Activated CD4-positive, alpha-beta T cell treated with anti-CD3 and anti-CD28 coated beads, Interleukin-2, amount 50 U/mL, for 1 hour (primary cell): ENCODE measurements around the gene DMAP1.

Experiments
- DNase-seq: peaks from one replicate; pipeline ENCODE4 v3.0.0-alpha.2; 2020

The DMAP1 gene

DNA sequence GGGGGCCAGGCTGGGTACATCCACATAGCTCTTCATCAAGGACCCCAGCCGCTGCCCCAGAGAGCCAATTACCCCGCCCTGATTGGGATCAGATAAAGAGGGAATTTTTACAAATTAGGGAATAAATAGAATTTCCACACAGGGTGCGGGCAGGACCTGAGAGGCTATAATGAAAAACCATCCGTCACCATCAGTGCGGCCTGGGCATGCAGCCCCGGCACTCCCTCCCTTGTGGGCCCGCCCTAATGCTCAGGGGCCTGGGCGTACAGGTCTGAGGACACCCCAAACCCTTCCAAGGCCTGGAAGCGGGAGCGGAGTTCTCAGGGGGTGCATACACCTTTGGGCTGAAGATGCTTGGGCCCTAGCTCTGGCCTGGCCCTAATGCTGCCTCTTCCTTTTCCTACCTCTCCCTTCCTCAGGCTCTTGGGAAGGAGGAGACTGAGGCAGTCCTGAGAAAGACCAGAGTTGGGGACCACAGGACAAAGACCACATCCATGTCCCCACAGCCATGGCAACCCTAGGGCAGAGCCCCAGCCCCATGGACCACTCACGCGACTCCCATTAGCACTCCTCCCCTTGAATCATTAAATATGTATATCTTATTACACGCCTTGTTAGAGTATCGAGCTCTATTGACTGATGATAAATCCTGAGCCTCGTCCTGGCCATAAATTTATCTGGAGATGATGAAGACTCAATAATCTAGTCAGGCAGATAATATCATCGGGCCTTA is 16.3 kb downstream of the DMAP1 start:
- no peak for DNase-seq

GRCh38 chr1:44230796-44231195 is 17.5 kb downstream of the DMAP1 start:
- DNase-seq, result no peak

DNA sequence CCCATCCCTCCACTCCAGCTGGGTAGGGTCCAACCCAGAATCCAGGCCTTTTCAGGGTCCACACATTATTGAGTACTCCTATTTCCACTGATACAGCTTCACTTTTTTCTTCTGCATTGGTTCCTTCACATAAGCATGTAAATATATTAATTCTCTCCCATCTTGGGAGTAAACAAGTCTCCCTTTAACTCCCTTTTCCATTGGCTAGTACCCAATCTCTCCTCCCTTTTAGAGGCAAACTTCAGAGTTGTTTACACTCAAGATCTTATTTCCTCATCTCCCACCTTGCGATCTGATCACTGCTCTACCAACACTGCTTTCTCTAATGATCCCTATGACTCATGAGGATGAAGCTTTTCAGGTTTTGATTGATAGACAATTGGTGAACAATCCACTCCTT is 20.3 kb downstream of the DMAP1 start:
- DNase-seq, result no peak

GRCh38 chr1:44235808-44236207 is 22.5 kb downstream of the DMAP1 start:
- DNase-seq, result no peak

DNA sequence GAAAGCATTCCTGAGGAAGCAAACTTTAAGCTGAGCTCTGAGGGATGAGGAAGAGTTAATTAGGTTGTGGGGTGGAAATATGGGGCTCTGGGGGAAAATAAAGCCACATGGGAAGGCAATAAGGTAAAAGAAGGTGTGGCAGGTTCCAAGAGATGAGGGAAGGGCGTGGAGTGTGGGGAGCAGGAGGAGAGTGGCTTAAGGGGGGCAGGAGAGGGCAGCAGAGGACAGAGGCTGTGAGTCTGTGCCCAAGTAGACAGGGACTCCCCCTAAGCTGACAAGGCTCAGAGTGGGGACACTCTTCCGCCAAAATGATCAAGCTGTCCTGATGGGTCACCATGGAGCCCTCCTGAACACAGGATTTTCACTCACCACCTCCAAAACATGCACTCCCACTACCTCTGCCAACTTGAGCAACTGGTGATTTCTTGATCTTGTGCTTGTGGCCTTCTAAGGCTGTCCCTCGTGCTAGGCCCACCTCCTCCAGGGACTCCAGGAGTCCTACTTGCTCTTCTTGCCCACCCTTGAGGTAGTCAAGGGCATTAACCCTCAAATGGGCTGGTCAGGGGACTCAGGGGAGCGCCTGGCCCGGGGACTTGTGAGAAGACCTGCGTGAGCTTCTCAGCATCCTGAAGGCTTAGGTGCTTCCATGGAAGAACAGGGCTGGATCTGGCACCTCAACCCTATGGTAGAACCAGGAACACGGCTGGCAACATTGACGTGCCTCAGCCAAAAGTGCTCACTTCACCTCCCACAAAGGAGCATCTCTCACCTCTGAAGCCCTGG is 23.4 kb downstream of the DMAP1 start:
- no peak for DNase-seq

GRCh38 chr1:44237721-44238457 is 24.6 kb downstream of the DMAP1 start:
- DNase-seq, result peak; percentile 21

- DNase-seq, result no peak
Measured at GRCh38 chr1:44238660-44239059, 25.4 kb downstream of the DMAP1 start.

DNA sequence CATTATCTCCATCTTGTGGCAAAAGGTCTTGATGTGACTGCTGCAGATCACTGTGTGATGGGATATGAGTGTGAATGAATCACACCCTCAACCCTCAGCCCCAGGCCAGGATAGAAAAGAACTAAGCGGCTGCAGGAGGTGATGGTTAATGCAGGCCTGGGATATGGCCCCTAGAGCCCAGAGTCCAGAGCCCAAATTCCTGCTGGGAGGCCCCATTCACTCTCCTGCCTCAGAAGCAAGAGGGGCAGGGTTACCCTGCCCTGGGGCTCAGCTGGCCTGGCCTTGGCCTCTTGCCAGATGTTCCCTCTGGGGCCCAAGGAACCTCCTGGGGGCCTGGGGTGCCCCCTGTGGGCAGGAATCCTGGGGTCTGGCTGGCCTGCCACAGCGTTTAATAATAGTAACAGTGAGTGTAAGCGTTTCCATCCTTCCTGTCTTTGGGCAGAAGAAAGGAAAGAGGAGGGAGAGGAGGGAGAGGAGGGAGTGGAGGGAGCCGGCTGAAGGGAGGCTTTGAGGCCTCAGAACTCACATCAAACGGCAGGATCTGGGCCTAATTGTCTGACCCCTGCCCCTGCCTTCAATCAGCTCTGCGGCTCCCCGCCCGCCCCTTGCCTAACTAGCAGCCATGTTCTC is 26.2 kb downstream of the DMAP1 start:
- DNase-seq, result no peak

GRCh38 chr1:44239961-44240371 is 26.7 kb downstream of the DMAP1 start:
- DNase-seq, result no peak

DNA sequence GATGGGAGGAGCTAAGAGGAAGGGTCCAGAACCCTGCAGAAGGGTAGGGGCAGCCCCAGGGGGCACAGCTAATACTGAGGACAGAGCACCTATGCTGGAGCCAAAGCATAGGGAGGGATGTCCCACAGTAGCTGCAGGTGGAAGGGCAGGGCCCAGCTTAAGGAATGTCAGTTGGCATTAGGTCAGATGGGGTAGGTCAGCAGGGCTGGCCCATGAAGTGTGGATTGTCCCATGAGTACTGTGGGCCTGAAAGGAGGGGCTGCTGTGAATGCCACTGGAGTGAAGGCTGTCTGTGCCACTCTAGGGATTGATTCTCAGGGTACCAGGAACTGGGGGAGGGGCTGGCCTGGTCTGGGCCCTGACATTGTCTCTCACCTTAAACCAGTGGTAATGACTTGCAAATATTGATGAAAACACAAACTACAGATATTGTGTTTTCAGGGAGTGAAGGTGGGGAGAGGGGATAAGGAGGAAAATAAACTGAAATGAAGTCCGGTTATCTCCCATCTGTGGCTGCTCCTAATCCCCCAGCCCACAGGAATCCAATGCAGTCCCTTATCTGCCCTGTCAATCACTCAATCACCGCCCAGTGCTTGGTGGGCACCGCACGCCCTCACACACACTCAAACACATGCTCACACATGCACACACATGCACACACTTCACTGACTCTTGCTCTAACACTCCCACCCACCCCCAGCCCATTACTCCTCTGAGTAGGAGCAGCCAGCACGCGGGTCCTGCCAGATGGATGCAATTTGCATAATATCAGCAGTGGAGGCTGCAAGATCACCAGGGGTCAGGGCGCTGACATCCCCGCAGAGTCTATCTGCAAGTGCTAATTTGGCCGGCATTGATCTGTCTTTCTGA is 27.8 kb downstream of the DMAP1 start:
- DNase-seq, result no peak

DNA sequence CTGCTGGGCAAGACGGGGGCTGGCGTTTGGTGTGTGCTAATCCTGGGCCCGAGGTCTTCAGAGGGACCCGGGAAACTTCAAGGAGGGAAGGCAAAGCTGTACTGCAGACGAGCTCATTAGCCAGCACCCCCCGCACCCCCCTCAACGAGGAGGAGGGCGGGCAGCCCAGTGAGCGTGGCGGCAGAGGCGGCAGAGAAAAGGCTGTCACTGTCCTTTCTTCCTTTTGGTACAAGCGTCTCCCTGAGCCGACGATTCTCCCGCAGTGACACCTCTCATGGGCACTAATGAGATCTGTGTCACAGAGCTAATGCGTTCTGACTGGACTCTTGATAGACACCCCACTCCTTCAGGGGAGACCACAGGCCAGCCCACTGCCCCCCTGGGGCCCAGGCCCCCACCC is 29.5 kb downstream of the DMAP1 start:
- no peak for DNase-seq

DNA sequence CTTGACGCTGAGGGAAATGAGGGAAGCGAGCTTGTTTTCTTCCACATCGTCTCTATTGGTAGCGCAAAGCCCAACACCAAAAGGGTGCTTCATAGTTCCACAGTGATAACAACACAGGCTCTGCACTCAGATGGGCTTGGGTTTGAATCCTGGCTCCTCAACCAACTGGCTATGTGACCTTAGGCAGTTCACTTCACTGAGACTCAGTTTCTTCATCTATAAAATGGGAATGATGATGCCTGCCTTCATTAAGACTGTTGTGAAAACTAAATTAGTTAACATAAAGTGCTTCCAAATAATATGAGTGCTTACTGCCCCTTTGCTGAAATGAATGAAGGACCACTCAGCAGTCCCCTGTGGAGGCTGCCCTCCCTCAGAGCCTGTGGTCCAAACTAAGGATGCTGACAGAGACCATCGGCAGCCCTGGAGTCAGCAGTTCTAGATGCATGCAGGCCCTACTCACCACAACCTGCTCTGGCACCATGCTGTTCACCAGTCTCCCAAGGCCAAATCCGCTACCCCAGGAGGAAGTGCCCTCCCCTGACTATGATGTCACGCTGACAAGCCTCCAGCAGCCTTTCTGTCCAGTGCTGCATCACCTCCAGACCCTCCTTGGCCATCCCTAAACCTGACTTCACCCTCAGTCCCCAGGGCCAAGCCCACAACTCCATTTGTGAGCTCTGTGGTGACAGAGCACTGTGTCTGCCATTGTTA is 30.7 kb downstream of the DMAP1 start:
- no peak for DNase-seq

DNA sequence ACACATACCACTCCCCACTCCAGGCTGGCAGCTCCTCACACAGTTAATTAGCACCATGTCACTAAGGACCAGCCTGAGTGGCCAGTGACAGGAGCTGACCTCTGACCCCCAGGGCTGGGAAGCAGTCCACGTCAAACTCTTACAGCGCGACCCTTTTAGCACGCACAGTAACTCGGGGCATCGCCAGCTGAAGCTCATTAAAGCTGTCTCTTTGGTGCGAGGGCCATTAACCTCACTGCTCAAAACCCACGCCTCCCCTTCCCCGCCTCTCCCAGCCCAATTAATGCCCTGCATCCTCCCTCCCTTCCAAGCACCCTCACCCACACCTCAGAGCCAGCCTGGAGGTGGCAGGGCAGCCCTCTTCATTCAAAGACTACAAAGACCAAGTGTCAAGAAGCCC is 31.7 kb downstream of the DMAP1 start:
- no peak for DNase-seq

- no peak for DNase-seq
Measured at GRCh38 chr1:44246806-44247205, 33.5 kb downstream of the DMAP1 start.

DNA sequence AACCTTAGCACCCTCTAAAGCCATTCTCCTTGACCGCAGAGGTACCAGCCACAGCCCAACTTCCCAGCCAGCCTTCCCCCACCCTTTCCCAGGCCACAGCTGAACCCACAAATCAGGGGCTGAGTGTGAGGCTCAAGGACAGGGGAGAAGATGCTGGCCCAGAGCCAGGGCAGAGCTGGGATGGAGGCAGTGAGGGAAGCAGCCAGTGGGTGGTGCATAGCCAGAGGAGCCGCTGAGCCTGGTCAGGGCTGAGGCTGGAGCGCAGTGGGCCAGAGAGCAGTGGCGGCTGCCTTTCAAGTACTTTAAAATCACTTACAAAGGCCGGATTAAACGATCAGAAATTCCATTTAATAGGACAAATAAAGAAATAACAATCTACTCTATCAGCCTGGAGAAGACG is 36.3 kb downstream of the DMAP1 start:
- DNase-seq, result no peak

- no peak for DNase-seq
Measured at GRCh38 chr1:44250068-44250781, 37.0 kb downstream of the DMAP1 start.

DNA sequence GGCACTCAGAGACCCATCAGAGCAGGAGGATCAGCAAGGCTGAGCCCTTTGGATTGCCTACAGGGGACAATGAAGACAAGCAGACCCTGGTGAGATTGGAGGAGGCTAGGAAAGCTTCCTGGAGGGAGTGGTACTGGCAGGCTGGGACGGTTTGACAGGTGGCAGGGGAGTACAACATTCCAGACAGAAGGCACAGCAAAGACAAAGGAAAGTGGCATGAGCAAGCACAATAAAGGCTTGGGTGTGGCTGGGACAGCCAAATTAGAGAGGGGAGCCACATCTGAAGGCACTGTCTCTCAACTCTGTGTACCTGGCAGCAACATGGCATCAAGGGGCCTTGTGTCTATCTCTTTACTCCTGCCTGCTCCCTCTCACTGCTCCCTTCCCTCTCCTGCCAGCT is 38.2 kb downstream of the DMAP1 start:
- no peak for DNase-seq

DNA sequence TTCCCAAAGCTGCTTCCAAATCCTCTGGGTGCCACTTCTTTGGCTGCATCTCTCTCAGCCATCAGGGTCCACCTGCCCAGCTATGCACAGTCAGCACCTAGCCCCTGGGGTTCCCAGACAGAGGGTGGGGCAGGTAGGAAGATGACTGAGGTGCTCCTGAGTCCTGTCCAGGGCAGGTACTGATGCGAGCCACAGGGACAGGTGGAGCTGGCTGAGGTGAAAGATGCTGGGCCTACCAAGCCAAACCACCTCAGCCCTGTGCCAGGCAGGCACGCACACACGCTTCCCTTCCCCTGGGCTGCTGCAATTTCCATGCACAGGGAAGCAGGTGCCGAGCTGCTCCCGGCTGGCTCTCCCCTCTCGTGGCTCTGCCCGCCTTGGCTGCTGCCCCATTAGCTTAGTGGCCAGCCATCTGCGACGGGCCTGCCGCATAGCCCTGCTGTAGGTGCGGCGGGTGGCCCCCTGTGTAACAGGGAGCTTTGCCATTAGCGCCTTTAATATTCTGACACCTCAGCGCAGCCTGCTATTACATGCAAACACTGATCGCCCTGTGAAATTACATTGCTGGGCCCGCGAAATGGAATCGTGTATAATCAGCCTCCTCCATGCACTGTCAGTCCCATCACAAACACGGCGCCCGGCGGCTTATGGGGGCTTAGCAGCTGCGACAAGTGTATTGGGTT is 38.9 kb downstream of the DMAP1 start:
- DNase-seq, result no peak

GRCh38 chr1:44254392-44254910 is 41.2 kb downstream of the DMAP1 start:
- DNase-seq, result no peak
